Transverse colon (tissue), 4 donors: ENCODE results near the gene SMYD3. TPM values are rescaled to one million over a fixed set of nuclear protein-coding genes. Genes with fewer than 3 reads are reported as not detected.

Experiments used
- DNase-seq: peaks from one replicate; pipeline ENCODE4 v3.0.0-alpha.2; 2019
- H3K27ac ChIP-seq, 4 donors: fragments of 200-600 bp; sonication (generic); 2 replicates each; pipeline ENCODE4 v1.5.1; 2016 to 2018; ENCODE audit warnings: inconsistent platforms in 4 of 4
- H3K27me3 ChIP-seq: fragments of 200-600 bp; sonication (generic); 2 replicates; pipeline ENCODE4 v1.5.1; 2017; ENCODE audit warnings: inconsistent platforms
- H3K36me3 ChIP-seq, 4 donors: fragments of 200-600 bp; sonication (generic); 2 replicates each; pipeline ENCODE4 v1.5.1; 2017 to 2019; ENCODE audit warnings: inconsistent platforms in 4 of 4
- H3K4me1 ChIP-seq, 4 donors: fragments of 200-600 bp; sonication (generic); 2 replicates each; pipeline ENCODE4 v1.5.1; 2017 to 2020; ENCODE audit warnings: inconsistent platforms in 4 of 4
- H3K4me3 ChIP-seq, 4 donors: fragments of 200-600 bp; sonication (generic); 1 replicate in 1 of 4; 2 replicates in 3 of 4; pipeline versions ENCODE4 v1.5.1 to v1.6.1; 2017 to 2019; ENCODE audit warnings: inconsistent platforms in 4 of 4
- H3K9me3 ChIP-seq, 2 donors: fragments of 200-600 bp; sonication (generic); 2 replicates each; pipeline ENCODE4 v1.5.1; 2017 to 2019; ENCODE audit warnings: inconsistent platforms in 2 of 2
- CTCF ChIP-seq, 5 experiments: fragments of 200-600 bp in 3 of 5; fragments of 450-650 bp in 2 of 5; sonication (generic) in 3 of 5; IDR thresholded peaks; 1 replicate in 2 of 5; 2 replicates in 3 of 5; pipeline ENCODE4 v1.5.1; 2016 to 2017; ENCODE audit warnings: antibody characterized with exemption in 5 of 5, inconsistent platforms in 3 of 5, mild to moderate bottlenecking in 2 of 5, moderate library complexity in 1 of 5
- EP300 ChIP-seq: sonication (generic); formaldehyde crosslinking; IDR thresholded peaks from one replicate; pipeline ENCODE4 v1.6.1; 2017; ENCODE audit warnings: antibody characterized with exemption, low read depth
- POLR2A ChIP-seq: fragments of 450-650 bp; IDR thresholded peaks from one replicate; pipeline ENCODE4 v1.6.1; 2016; ENCODE audit warnings: antibody characterized with exemption, mild to moderate bottlenecking, moderate library complexity
- POLR2AphosphoS5 ChIP-seq, 3 donors: sonication (generic); formaldehyde crosslinking; IDR thresholded peaks; one replicate each; pipeline ENCODE4 v1.6.1; 2016; ENCODE audit warnings: antibody characterized with exemption in 3 of 3
- WGBS, 2 donors: methylation state at CpG; one replicate each; pipeline ENCODE4 v1.1.5; 2018; ENCODE audit warnings: low coverage in 1 of 2; 5-methylcytosine and 5-hydroxymethylcytosine counted together
- in situ Hi-C, 4 donors: fragments of 200-750 bp; cut with MboI; loops; one replicate each; pipeline versions ENCODE4 v1.15.0 to v1.15.1; 2017; ENCODE audit warnings: low sequenced_read_pairs in 3 of 4, low pct_ligation_motif_present in 1 of 4, low pct_unique_long_range_greater_than_20kb in 1 of 4
- intact Hi-C: fragments of 100-400 bp; cut with DNase I; formaldehyde crosslinking; loops from one replicate; pipeline ENCODE4 v1.15.1; 2023; ENCODE audit warnings: low total_unique reads
- total RNA-seq, 4 donors: library from RNA; depleted of rRNA; stranded (reverse); fragments of >200 nt; gene quantifications; one replicate each; pipeline ENCODE4 v1.1.0, GENCODE V29; 2016

Gene SMYD3
- total RNA-seq, 4 donors from 2014 or later: 10.5 to 31.3 (median 25.8) TPM

- in situ Hi-C loops: no loop called here
- WGBS, 2 donors: 93 to 95% methylated on average over 9 to 10 of the region's 10 CpGs
- no peak for DNase-seq
Observed at GRCh38 chr1:245788886-245789285, 718.2 kb downstream of the SMYD3 start.

GRCh38 chr1:245788269-245788668 is 718.8 kb downstream of the SMYD3 start:
- Histone ChIP-seq H3K4me3 (no peak overlapping the region), H3K27me3 (no peaks in the 10 kb centered on the region), H3K4me1 (no peaks in the 10 kb centered on the region), H3K36me3 (no peaks in the 10 kb centered on the region), H3K9me3 (no peaks in the 10 kb centered on the region), H3K27ac (no peak overlapping the region)
- WGBS, 2 donors: 80 to 87% methylated on average over 1 to 3 of the region's 3 CpGs
- intact Hi-C loops (no loop called here), in situ Hi-C loops (no loop called here)
- no peak for DNase-seq
- TF ChIP-seq CTCF (IDR thresholded peaks at IDR 0.05) (no peak), EP300 (no peak), POLR2A (no peak), POLR2AphosphoS5 (IDR thresholded peaks at IDR 0.05) (no peak)

More at GRCh38 chr1:245788886-245789285, 718.2 kb downstream of the SMYD3 start:
- intact Hi-C loops: no loop called here
- TF ChIP-seq POLR2A (no peak), POLR2AphosphoS5 (IDR thresholded peaks at IDR 0.05) (no peak), EP300 (no peak), CTCF (IDR thresholded peaks at IDR 0.05) (no peak)
- Histone ChIP-seq H3K27ac (no peak overlapping the region), H3K9me3 (no peaks in the 10 kb centered on the region), H3K4me3 (no peak overlapping the region), H3K27me3 (no peaks in the 10 kb centered on the region), H3K4me1 (no peaks in the 10 kb centered on the region), H3K36me3 (no peaks in the 10 kb centered on the region)

GRCh38 chr1:245786948-245787347 is 720.1 kb downstream of the SMYD3 start:
- intact Hi-C loops (no loop called here), in situ Hi-C loops (no loop called here)
- H3K27ac ChIP-seq: no peak overlapping the region
- no peak for DNase-seq
- no peaks in the 10 kb centered on the region for H3K27me3 ChIP-seq
- H3K4me1 ChIP-seq: no peaks in the 10 kb centered on the region
- H3K9me3 ChIP-seq: no peaks in the 10 kb centered on the region
- TF ChIP-seq POLR2AphosphoS5 (IDR thresholded peaks at IDR 0.05): no peak
- no peak for TF ChIP-seq EP300
- no peaks in the 10 kb centered on the region for H3K36me3 ChIP-seq
- 73 to 83% methylated on average over 5 of the region's 5 CpGs for WGBS, 2 donors
- H3K4me3 ChIP-seq: no peak overlapping the region

- Histone ChIP-seq H3K4me3 (no peak overlapping the region), H3K27ac (no peak overlapping the region), H3K4me1 (no peaks in the 10 kb centered on the region), H3K9me3 (no peaks in the 10 kb centered on the region), H3K36me3 (no peaks in the 10 kb centered on the region), H3K27me3 (no peaks in the 10 kb centered on the region)
- no peak for DNase-seq
- TF ChIP-seq POLR2A (no peak), CTCF (IDR thresholded peaks at IDR 0.05) (peak in 1 of 5 experiments; percentile 4)
- in situ Hi-C loops: no loop called here
- 90 to 91% methylated on average over 9 of the region's 9 CpGs for WGBS, 2 donors
- intact Hi-C loops: no loop called here
Observed at GRCh38 chr1:245779797-245780755, 727.0 kb downstream of the SMYD3 start.
